NCI-H2029 treated with DMSO at 0.1 percent for 48 hours (cell line): ENCODE measurements around the gene POU3F3.

Experiments used
- DNase-seq: peaks from one replicate; lab custom pipeline; 2025; lab: John Stamatoyannopoulos, UW

POU3F3 gene

GRCh38 chr2:104853534-104854497 lies at the start of gene POU3F3:
POU3F3 (plus strand) TSS chr2:104854115; CDS start chr2:104855511, 1,396 bp downstream.
- no peak for DNase-seq

DNA sequence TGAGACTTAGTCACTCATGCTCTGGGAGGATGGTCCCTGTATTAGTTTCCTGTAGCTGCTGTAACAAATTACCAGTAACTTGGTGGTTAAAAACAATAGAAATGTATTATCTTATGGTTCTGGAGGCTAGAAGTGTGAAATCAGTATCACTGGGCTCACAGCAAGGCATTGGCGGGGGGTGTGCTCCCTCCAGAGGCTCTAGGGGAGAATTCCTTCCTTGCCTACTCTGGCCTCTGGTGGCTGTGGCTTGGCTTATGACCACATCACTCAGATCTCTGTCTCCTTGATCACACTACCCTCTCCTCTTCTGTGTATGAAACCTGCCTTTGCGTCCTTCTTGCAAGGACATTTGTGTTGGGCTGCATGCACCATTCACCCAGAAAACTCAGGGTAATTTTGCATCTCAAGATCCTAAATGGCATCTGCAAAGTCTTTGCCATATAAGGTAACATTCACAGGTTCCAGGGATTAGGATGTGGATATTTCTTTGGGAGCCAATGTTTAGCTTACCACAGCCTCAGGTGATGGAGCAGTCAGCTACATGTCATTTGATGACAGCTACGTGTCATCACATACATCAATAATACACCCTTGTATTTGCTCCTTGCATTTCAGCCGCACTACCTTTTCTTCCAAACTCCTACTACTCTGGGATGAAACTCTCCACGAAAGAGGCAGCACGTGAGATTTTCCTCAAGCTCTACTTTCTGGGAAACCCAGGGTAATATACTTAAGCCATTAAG lies 49.6 kb upstream of the POU3F3 start:
- no peak for DNase-seq

- no peak for DNase-seq
These were observed 41.6 kb upstream of the POU3F3 start for GRCh38 chr2:104812286-104812685.

GRCh38 chr2:104816143-104816542 lies 37.8 kb upstream of the POU3F3 start:
- DNase-seq: no peak

DNA sequence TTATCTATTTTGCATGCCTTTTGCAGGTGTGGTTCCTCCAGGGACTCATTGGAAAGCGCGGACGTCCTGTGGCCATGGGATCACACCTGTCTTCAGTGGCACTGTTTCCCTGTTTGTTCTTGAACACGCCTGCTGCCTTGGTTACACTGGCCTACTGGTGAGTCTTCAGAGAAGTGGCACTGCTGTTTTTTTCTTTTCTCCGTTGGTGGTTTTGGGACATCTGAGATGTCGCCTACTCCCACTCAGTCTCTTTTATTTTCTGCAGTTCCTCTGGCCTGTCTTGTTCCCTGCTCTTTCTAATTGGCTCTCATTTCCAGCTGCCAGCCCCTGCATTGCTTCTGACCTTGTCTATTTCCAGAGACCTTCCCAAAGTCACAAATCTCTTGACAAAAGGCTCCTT lies 35.7 kb upstream of the POU3F3 start:
- no peak for DNase-seq

- no peak for DNase-seq
These were observed 33.8 kb upstream of the POU3F3 start for GRCh38 chr2:104820126-104820525.

DNA sequence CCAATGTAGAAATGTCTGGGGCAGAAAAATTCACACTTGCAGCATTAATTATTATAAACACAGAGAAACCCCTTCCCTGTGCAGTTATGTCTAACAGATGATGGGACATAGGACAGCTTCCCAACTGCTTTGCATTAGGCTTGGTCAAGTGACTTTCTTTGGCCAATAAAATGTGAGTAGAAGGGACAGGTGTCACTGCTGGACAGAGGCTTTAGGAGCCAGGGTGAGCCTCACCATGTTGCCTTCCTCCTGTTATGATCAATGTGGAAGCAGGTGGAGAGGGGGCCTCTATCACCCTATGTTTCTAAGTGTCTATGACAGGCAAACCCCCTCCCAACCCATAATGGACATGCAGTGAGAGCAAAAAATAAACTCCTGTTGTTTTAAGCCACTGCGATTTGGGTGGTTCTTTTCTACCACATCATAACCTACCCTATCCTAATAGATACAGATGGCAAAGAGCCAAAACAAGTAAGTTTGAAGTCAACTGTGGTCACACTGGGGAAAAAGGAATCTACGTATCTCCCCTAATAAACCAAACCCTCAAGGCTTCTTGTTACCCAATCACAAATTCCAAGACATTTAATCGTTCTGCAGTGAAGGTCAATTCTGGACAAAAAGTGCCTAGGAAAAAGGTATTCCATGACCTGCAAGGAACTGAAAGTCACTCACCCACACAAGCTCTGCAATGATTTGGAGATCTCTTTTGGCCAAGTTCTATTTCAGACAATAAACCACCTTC lies 28.6 kb upstream of the POU3F3 start:
- no peak for DNase-seq

GRCh38 chr2:104826016-104826415 lies 27.9 kb upstream of the POU3F3 start:
- DNase-seq: no peak

GRCh38 chr2:104831742-104832141 lies 22.2 kb upstream of the POU3F3 start:
- no peak for DNase-seq

DNA sequence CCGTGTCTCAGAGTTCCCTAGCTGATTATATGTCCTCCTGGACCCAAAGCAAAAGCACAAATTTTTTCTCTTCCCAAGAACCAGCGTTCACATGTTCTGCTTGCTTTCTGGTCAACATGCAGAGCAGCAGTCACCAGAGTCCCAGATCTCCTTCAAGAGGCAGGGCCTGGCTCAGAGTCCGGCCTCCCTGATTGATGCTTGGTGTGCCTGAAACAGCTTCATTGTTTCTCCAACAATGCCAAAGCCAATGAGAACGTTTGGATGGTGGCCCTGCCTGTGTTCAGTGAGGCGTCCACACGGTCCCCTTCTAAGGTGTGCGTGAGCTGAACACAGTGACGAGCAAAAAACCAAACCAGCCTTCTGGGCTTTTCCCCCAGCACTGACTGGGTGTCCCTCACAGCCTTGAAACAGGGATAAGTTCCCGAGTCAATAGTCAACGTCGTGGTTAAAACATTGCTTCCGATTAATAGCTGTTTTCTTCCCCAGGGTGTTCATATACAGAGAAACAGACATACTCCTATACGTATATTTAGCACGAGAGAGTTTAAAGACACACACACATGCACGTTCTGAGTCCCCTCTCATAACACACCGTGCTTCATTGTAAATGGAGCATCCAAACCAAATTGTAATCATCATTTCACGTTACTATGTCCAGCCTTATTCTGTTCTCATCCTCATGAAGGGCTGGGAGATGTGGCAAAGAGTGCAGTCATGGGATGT lies 19.3 kb upstream of the POU3F3 start:
- DNase-seq: no peak

DNA sequence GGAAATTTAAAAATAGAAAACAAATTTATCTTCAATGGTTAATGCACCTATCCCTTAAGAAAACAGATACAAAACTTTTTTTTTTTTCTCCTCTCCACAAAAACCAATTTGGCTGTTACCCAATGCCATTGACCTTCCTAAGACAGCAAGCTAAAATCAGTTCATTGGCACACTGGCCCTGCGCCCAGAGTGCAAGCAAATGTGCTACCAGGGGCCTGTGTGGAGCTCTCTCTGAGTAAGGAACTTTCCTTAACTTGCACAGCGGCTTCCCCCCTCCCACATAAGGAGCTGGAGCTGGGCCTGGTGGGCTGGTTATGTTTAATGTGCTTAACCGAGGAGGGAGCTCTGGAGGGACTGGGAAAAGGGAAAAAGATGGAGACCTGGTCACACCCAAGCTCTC lies 17.6 kb upstream of the POU3F3 start:
- no peak for DNase-seq

DNA sequence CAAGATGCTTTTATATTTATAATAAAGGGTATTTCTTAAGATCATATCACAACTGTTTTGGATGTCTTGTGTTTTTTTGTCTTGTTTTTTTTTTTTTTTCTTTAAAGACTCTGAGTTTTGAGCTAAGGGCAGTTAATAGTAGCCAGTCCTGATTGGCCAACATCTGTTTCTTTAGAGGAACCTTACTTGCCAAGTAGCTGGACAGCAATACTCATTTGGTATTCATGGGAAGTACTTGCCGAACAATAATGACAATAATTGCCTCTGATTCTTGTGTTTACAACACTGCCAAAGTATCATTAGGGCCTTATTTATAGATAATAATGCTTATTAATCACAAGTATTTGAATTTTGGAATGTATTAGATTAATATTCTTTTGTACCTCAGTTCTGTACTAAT lies 17.1 kb upstream of the POU3F3 start:
- no peak for DNase-seq

- no peak for DNase-seq
These were observed 13.8 kb upstream of the POU3F3 start for GRCh38 chr2:104840156-104840555.

DNA sequence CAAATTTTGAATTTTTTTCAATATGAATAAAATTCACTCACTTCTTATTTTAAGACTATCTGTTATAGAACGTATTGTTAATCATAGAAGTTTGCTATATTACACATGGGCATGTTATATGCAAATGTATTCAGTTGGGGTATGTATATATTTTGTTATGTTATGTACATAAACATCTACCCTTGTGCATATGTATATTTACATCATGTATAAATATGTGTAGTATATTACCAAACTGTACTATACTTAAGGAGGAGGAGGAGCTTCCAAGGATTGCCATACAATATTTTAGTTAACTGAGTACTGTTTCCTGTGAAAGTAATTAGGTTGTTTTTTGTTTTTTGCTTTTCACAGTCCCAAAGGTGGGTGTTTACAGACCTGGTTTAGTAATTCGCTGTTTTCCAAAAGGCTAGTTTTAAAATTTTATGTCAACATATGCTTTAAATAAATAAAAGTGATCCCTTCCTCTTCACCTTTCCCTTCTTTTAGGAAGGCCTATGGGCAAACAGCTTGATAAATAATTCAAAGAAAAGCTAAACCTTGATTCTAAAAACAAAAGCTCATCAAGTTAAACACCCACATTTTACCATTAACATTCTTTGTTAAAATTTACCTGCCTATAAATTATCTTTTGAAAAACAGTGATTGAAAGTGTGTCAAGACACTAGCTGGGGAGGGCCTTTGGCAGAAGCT lies 12.9 kb upstream of the POU3F3 start:
- DNase-seq: no peak

- DNase-seq: no peak
These were observed 12.2 kb upstream of the POU3F3 start for GRCh38 chr2:104841744-104842143.

DNA sequence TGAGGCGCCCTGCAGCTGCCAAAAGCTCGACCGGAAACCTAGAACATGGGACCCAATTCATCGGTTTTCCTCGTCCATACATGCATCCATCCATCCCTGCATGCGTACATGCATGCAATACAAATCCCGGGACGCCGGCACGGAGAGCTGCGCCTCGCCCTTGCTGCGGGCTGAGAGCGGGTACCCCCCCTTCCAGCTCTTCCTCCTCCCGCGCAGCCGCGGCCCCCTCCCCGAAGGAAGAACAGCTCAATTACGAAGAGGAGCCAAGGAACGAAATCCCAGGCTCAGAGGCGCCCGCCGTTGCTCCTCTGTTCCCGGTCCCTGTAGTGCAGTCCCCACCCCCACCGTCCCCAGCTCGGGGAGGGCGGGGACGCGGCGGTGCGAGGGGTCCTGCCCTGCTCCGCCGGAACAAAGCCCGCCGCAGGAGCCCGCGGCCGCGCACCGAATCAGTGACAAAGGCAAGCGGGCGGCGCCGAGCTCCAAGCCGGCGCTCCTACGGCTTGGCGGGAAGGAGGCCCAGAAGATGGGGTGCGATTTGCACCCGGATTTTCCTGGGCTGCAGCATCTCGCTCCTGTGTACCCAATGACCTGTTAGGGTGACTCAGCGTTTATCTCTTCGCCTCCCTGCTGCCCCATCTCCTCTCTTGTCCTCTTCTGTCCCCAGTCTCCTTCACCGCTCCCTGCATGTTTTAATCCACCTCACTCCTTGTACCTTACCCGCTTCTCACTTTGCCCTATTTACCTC lies 8.9 kb upstream of the POU3F3 start:
- DNase-seq: no peak

DNA sequence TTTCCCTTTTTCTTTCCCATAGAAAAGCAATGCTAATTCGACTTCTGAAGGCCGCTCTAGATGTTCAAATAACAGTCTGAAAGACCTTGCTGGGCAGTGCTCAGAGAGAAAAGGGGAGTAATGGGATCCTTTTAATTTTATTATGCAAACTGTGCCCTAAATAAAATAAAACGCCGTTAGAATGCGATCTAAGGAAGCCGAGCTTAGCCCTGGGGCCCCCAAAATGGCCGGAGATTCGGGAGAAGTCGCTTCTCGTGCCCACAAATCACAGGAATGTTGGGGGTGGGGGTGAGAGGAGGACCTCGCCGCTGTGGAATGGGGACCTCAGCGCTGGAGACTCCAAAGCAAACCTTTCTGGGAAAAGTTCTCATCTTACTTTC lies 8.4 kb upstream of the POU3F3 start:
- no peak for DNase-seq

DNA sequence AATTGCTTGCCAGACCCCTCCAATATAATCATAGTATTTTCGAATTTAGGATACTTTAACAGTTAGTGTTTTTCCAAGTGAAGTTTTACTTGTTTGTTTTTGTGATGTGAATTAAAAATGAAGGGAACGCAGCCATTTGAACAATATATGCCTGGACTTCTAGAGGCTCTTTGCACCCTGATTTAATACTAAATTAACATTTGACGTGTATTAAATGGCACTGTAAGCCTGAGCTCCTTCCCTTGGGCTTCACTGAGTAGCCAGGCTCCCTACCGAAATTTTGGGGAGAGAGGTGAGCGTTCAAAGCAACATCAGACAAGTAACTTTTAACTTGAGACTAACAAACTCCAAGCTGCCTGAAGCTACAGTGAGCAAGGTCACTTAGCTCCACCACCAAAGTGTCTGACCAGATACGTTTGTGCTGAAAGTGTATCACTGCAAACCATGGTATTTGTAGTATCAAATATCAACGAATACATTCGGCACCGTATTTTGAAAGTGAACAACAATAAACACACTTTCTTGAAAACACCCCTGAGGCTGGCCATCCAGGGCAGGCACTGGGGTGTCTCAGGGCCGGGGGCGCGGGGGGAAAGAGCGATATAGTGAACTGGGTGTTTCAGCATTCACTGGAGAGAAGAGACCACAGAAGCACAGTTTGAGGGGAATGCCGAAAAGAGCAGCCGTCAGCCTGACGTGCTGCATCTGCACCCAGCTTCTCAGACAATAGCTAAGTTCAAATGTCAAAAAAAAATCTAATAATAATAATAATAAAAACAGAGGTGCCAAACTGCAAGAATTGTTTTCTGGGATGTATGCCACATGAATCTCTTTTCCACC lies 7.7 kb upstream of the POU3F3 start:
- DNase-seq: no peak

DNA sequence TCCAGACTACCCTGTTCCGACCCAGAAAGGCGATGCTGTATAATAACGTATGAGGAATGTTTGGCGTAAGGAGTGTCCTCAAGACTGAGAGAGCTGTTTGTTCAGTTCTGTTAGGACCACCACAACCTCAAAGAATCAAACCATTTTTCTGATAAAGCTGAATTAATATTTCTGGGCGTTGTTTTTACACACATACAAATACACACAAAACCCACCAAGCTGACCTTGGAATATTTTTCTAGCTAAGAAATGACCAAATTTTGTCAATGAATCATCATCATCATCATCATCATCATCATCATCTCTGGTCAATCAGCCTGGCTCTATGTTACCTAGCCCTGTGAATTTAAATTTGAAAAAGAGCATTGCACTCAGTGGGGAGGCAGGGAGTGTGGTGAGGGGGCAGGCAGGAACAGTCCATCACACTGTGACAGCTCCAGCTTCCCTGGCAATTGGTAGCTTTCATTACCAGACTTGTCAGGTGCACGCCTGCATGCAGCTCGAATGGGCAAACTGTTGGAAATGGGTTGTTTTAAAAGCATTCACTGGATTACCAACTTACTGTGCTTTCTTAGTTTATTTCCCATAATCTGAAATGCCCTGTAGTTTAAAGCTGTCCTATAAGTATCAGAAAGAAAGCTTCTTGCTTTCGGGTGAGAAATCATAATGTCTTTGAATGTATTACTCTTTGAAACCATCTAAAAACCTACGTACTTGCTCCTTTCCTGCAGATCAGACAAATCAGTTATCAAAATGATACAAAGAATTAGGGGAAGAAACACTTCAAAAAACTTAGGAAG lies 6.9 kb upstream of the POU3F3 start:
- DNase-seq: no peak
